ENCODE measurements around the gene FREM1. TPM values are rescaled to one million over a fixed set of nuclear protein-coding genes. Genes with fewer than 3 reads are reported as not detected.

The FREM1 gene
- total RNA-seq, 1 donor from 2014 or later = 0.52 TPM

- no peak for FAIRE-seq
- Mint-ChIP-seq H3K9me3 (ENCODE audit: unreplicated experiment) (no peaks in the 10 kb centered on the region), H3K27ac (ENCODE audit: unreplicated experiment) (no peak overlapping the region), H3K4me1 (ENCODE audit: low read depth, unreplicated experiment) (no peaks in the 10 kb centered on the region), H3K36me3 (ENCODE audit: low read depth, unreplicated experiment) (no peaks in the 10 kb centered on the region), H3K27me3 (ENCODE audit: low read depth, unreplicated experiment) (peaks cover 4% of the 10 kb centered on the region), H3K4me3 (ENCODE audit: unreplicated experiment) (no peak overlapping the region)
- H3K4me3 ChIP-seq (ENCODE audit: insufficient read depth, low read depth, low read length) = no peak overlapping the region
- TF ChIP-seq EZH2 (IDR thresholded peaks at IDR 0.05; ENCODE audit: insufficient read depth, low read length) = no peak
- TF ChIP-seq CTCF (IDR thresholded peaks at IDR 0.05; ENCODE audit: insufficient read depth, low read depth, low read length) = no peak
- H3K4me1 ChIP-seq (ENCODE audit: insufficient read depth, low read length) = no peaks in the 10 kb centered on the region
- H3K27me3 ChIP-seq (ENCODE audit: insufficient read depth, low read length) = peaks cover 3% of the 10 kb centered on the region
- no peaks in the 10 kb centered on the region for H3K36me3 ChIP-seq (ENCODE audit: insufficient read depth, low read length)
- no peaks in the 10 kb centered on the region for H3K79me2 ChIP-seq (ENCODE audit: insufficient read depth, low read length)
- no peaks in the 10 kb centered on the region for H4K20me1 ChIP-seq (ENCODE audit: insufficient read depth, low read length)
- DNase-seq (ENCODE audit: low read depth) = no peak
- no peak overlapping the region for H3K4me2 ChIP-seq (ENCODE audit: low read length)
- H2AFZ ChIP-seq (ENCODE audit: low read depth, low read length) = no peak overlapping the region
- no peak overlapping the region for H3K9ac ChIP-seq (ENCODE audit: low read length)
- no peak overlapping the region for H3K27ac ChIP-seq (ENCODE audit: low read depth, low read length)
- no peaks in the 10 kb centered on the region for H3K9me3 ChIP-seq (ENCODE audit: insufficient read depth, low read depth, low read length)
These were observed 2.5 kb downstream of the FREM1 start for GRCh38 chr9:14907696-14908095.

GRCh38 chr9:14907360-14907685 lies 2.9 kb downstream of the FREM1 start:
- Histone ChIP-seq H3K79me2 (ENCODE audit: insufficient read depth, low read length) (no peaks in the 10 kb centered on the region), H3K27ac (ENCODE audit: low read depth, low read length) (no peak overlapping the region), H3K36me3 (ENCODE audit: insufficient read depth, low read length) (no peaks in the 10 kb centered on the region), H3K9me3 (ENCODE audit: insufficient read depth, low read depth, low read length) (no peaks in the 10 kb centered on the region), H3K27me3 (ENCODE audit: insufficient read depth, low read length) (peaks cover 3% of the 10 kb centered on the region), H3K4me1 (ENCODE audit: insufficient read depth, low read length) (no peaks in the 10 kb centered on the region), H3K4me2 (ENCODE audit: low read length) (no peak overlapping the region), H2AFZ (ENCODE audit: low read depth, low read length) (no peak overlapping the region), H4K20me1 (ENCODE audit: insufficient read depth, low read length) (no peaks in the 10 kb centered on the region), H3K9ac (ENCODE audit: low read length) (no peak overlapping the region), H3K4me3 (ENCODE audit: insufficient read depth, low read depth, low read length) (no peak overlapping the region)
- Mint-ChIP-seq H3K4me1 (ENCODE audit: low read depth, unreplicated experiment) (no peaks in the 10 kb centered on the region), H3K27ac (ENCODE audit: unreplicated experiment) (no peak overlapping the region), H3K36me3 (ENCODE audit: low read depth, unreplicated experiment) (no peaks in the 10 kb centered on the region), H3K4me3 (ENCODE audit: unreplicated experiment) (no peak overlapping the region), H3K9me3 (ENCODE audit: unreplicated experiment) (no peaks in the 10 kb centered on the region), H3K27me3 (ENCODE audit: low read depth, unreplicated experiment) (peaks cover 4% of the 10 kb centered on the region)
- no peak for FAIRE-seq
- no peak for DNase-seq (ENCODE audit: low read depth)
- no peak for TF ChIP-seq EZH2 (IDR thresholded peaks at IDR 0.05; ENCODE audit: insufficient read depth, low read length)
- no peak for TF ChIP-seq CTCF (IDR thresholded peaks at IDR 0.05; ENCODE audit: insufficient read depth, low read depth, low read length)

- Histone ChIP-seq H4K20me1 (ENCODE audit: insufficient read depth, low read length) (no peaks in the 10 kb centered on the region), H3K4me1 (ENCODE audit: insufficient read depth, low read length) (no peaks in the 10 kb centered on the region), H3K9me3 (ENCODE audit: insufficient read depth, low read depth, low read length) (no peaks in the 10 kb centered on the region), H2AFZ (ENCODE audit: low read depth, low read length) (no peak overlapping the region), H3K9ac (ENCODE audit: low read length) (no peak overlapping the region), H3K36me3 (ENCODE audit: insufficient read depth, low read length) (no peaks in the 10 kb centered on the region), H3K79me2 (ENCODE audit: insufficient read depth, low read length) (no peaks in the 10 kb centered on the region), H3K4me3 (ENCODE audit: insufficient read depth, low read depth, low read length) (no peak overlapping the region), H3K4me2 (ENCODE audit: low read length) (no peak overlapping the region), H3K27me3 (ENCODE audit: insufficient read depth, low read length) (peaks cover 3% of the 10 kb centered on the region), H3K27ac (ENCODE audit: low read depth, low read length) (no peak overlapping the region)
- H3K36me3 Mint-ChIP-seq (ENCODE audit: low read depth, unreplicated experiment) = no peaks in the 10 kb centered on the region
- FAIRE-seq (no peak), DNase-seq (ENCODE audit: low read depth) (no peak)
- no peaks in the 10 kb centered on the region for H3K9me3 Mint-ChIP-seq (ENCODE audit: unreplicated experiment)
- H3K4me1 Mint-ChIP-seq (ENCODE audit: low read depth, unreplicated experiment) = no peaks in the 10 kb centered on the region
- no peak for TF ChIP-seq EZH2 (IDR thresholded peaks at IDR 0.05; ENCODE audit: insufficient read depth, low read length)
- TF ChIP-seq CTCF (IDR thresholded peaks at IDR 0.05; ENCODE audit: insufficient read depth, low read depth, low read length) = no peak
- no peak overlapping the region for H3K27ac Mint-ChIP-seq (ENCODE audit: unreplicated experiment)
- H3K4me3 Mint-ChIP-seq (ENCODE audit: unreplicated experiment) = no peak overlapping the region
- H3K27me3 Mint-ChIP-seq (ENCODE audit: low read depth, unreplicated experiment) = peaks cover 4% of the 10 kb centered on the region
These were observed 3.4 kb downstream of the FREM1 start for GRCh38 chr9:14906644-14907359.
